WTC11 (cell line): Measurements from ENCODE around the gene AVEN. TPM values are rescaled to one million over a fixed set of nuclear protein-coding genes. Genes with fewer than 3 reads are reported as not detected.

Source experiments
- ATAC-seq: fragments of 200-7000 bp; cut with Tn5 transposase; 2 replicates; pipeline ENCODE4 v1.10.0; 2021; ENCODE audit warnings: mild to moderate bottlenecking, moderate library complexity
- CTCF ChIA-PET: fragments of 300-600 bp; sonication (Branson Sonifier 250); formaldehyde crosslinking; loops from one replicate; lab custom pipeline; 2021; ENCODE audit warnings: antibody characterized with exemption; lab: Charles Lee
- POLR2A ChIA-PET: fragments of 350-600 bp; sonication (Branson Sonifier 250); formaldehyde crosslinking; loops from one replicate; lab custom pipeline; 2021; ENCODE audit warnings: antibody characterized with exemption; lab: Charles Lee
- DNase-seq: peaks from one replicate; pipeline ENCODE4 v3.0.0; 2021; ENCODE audit warnings: low spot score
- H3K27ac Mint-ChIP-seq: 2 replicates; pipeline ENCODE4 v1.8.0; 2021; ENCODE audit warnings: mixed read lengths
- H3K27me3 Mint-ChIP-seq: 2 replicates; pipeline ENCODE4 v1.8.0; 2021; ENCODE audit warnings: low read depth, mild to moderate bottlenecking, moderate library complexity, mixed read lengths
- H3K36me3 Mint-ChIP-seq: 2 replicates; pipeline ENCODE4 v1.8.0; 2021; ENCODE audit warnings: mixed read lengths
- H3K4me1 Mint-ChIP-seq: 2 replicates; pipeline ENCODE4 v1.8.0; 2022; ENCODE audit warnings: mixed read lengths
- H3K4me3 Mint-ChIP-seq: 2 replicates; pipeline ENCODE4 v1.8.0; 2021; ENCODE audit warnings: mild to moderate bottlenecking, moderate library complexity, mixed read lengths
- H3K9me3 Mint-ChIP-seq: 2 replicates; pipeline ENCODE4 v1.8.0; 2021; ENCODE audit warnings: mixed read lengths
- EMX1 ChIP-seq: fragments of 250-450 bp; sonication (Bioruptor Pico); IDR thresholded peaks from 2 replicates; pipeline ENCODE4 v1.8.0; 2021; ENCODE audit warnings: mild to moderate bottlenecking
- GABPB1 ChIP-seq: sonication (generic); formaldehyde crosslinking; IDR thresholded peaks from 2 replicates; pipeline ENCODE4 v1.8.1; 2023; ENCODE audit warnings: mild to moderate bottlenecking, missing genetic modification reagents
- IRF2 ChIP-seq: sonication (generic); formaldehyde crosslinking; IDR thresholded peaks from 2 replicates; pipeline ENCODE4 v1.8.0; 2022; ENCODE audit warnings: low read depth, missing genetic modification reagents, borderline replicate concordance
- KAT7 ChIP-seq: sonication (generic); formaldehyde crosslinking; IDR thresholded peaks from 2 replicates; pipeline ENCODE4 v1.8.1; 2023; ENCODE audit warnings: missing genetic modification reagents, mild to moderate bottlenecking, borderline replicate concordance
- NR1H2 ChIP-seq: sonication (generic); formaldehyde crosslinking; IDR thresholded peaks from 2 replicates; pipeline ENCODE4 v1.9.0; 2021; ENCODE audit warnings: mild to moderate bottlenecking, moderate library complexity, missing genetic modification reagents
- OVOL2 ChIP-seq: fragments of 250-450 bp; sonication (Bioruptor Pico); IDR thresholded peaks from 2 replicates; pipeline ENCODE4 v1.9.0; 2021; ENCODE audit warnings: mild to moderate bottlenecking, borderline replicate concordance
- RELA ChIP-seq: sonication (generic); formaldehyde crosslinking; IDR thresholded peaks from 2 replicates; pipeline ENCODE4 v1.8.1; 2022; ENCODE audit warnings: missing genetic modification reagents, mild to moderate bottlenecking, borderline replicate concordance
- ZNF317 ChIP-seq: sonication (generic); formaldehyde crosslinking; IDR thresholded peaks from 2 replicates; pipeline ENCODE4 v1.8.1; 2023; ENCODE audit warnings: low read depth, mild to moderate bottlenecking, moderate library complexity, missing genetic modification reagents, borderline replicate concordance
- total RNA-seq: library from RNA; stranded (reverse); gene quantifications from 3 replicates; pipeline ENCODE4 v1.2.3, GENCODE V29; 2021
- TF ChIP-seq, protein P1 (sequence below): sonication (generic); formaldehyde crosslinking; IDR thresholded peaks from 2 replicates; pipeline ENCODE4 v1.8.1; 2023; ENCODE audit warnings: mild to moderate bottlenecking, missing genetic modification reagents, borderline replicate concordance
- TF ChIP-seq, protein P2 (sequence below): sonication (generic); formaldehyde crosslinking; IDR thresholded peaks from 2 replicates; pipeline ENCODE4 v1.8.0; 2023; ENCODE audit warnings: mild to moderate bottlenecking, missing genetic modification reagents
- TF ChIP-seq, protein P3 (sequence below): sonication (generic); formaldehyde crosslinking; IDR thresholded peaks from 2 replicates; pipeline ENCODE4 v1.8.0; 2022; ENCODE audit warnings: mild to moderate bottlenecking, missing genetic modification reagents
- TF ChIP-seq, protein P4 (sequence below): sonication (generic); formaldehyde crosslinking; IDR thresholded peaks from 2 replicates; pipeline ENCODE4 v1.8.1; 2022; ENCODE audit warnings: low read depth, mild to moderate bottlenecking, moderate library complexity, missing genetic modification reagents, borderline replicate concordance
- TF ChIP-seq, protein P5 (sequence below): sonication (generic); formaldehyde crosslinking; IDR thresholded peaks from 2 replicates; pipeline ENCODE4 v1.8.0; 2023; ENCODE audit warnings: missing genetic modification reagents

Gene AVEN
- total RNA-seq, 1 experiment from 2014 or later, result 12.4 TPM

DNA sequence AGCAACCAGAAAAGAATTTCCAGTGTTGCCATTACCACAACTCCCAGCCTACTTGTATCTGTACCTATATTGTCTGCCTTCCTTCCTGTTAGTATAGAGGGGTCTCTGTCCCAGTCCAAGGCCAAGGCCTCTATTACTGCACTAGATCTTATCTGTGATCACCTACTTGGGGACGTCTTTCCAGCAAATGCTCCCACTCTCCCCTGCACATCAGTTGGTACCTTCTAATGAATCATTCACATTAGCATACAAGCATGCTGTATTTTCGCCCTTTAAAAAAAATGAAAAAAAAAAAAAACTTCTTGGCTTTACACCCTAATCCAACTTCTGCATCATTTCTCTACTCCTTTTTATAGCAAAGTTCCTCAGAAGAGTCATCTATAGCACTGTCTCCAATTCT, 4.8 kb upstream of the AVEN start (continued):
- TF ChIP-seq, protein P1, sequence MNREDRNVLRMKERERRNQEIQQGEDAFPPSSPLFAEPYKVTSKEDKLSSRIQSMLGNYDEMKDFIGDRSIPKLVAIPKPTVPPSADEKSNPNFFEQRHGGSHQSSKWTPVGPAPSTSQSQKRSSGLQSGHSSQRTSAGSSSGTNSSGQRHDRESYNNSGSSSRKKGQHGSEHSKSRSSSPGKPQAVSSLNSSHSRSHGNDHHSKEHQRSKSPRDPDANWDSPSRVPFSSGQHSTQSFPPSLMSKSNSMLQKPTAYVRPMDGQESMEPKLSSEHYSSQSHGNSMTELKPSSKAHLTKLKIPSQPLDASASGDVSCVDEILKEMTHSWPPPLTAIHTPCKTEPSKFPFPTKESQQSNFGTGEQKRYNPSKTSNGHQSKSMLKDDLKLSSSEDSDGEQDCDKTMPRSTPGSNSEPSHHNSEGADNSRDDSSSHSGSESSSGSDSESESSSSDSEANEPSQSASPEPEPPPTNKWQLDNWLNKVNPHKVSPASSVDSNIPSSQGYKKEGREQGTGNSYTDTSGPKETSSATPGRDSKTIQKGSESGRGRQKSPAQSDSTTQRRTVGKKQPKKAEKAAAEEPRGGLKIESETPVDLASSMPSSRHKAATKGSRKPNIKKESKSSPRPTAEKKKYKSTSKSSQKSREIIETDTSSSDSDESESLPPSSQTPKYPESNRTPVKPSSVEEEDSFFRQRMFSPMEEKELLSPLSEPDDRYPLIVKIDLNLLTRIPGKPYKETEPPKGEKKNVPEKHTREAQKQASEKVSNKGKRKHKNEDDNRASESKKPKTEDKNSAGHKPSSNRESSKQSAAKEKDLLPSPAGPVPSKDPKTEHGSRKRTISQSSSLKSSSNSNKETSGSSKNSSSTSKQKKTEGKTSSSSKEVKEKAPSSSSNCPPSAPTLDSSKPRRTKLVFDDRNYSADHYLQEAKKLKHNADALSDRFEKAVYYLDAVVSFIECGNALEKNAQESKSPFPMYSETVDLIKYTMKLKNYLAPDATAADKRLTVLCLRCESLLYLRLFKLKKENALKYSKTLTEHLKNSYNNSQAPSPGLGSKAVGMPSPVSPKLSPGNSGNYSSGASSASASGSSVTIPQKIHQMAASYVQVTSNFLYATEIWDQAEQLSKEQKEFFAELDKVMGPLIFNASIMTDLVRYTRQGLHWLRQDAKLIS (CRISPR knock-in tag), result no peak
- TF ChIP-seq OVOL2 (CRISPR knock-in tag) (no peak), KAT7 (CRISPR knock-in tag) (no peak), ZNF317 (no peak)
- TF ChIP-seq, protein P2, sequence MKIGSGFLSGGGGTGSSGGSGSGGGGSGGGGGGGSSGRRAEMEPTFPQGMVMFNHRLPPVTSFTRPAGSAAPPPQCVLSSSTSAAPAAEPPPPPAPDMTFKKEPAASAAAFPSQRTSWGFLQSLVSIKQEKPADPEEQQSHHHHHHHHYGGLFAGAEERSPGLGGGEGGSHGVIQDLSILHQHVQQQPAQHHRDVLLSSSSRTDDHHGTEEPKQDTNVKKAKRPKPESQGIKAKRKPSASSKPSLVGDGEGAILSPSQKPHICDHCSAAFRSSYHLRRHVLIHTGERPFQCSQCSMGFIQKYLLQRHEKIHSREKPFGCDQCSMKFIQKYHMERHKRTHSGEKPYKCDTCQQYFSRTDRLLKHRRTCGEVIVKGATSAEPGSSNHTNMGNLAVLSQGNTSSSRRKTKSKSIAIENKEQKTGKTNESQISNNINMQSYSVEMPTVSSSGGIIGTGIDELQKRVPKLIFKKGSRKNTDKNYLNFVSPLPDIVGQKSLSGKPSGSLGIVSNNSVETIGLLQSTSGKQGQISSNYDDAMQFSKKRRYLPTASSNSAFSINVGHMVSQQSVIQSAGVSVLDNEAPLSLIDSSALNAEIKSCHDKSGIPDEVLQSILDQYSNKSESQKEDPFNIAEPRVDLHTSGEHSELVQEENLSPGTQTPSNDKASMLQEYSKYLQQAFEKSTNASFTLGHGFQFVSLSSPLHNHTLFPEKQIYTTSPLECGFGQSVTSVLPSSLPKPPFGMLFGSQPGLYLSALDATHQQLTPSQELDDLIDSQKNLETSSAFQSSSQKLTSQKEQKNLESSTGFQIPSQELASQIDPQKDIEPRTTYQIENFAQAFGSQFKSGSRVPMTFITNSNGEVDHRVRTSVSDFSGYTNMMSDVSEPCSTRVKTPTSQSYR (CRISPR knock-in tag), result no peak
- TF ChIP-seq, all 79 proteins: peak for 0

DNA sequence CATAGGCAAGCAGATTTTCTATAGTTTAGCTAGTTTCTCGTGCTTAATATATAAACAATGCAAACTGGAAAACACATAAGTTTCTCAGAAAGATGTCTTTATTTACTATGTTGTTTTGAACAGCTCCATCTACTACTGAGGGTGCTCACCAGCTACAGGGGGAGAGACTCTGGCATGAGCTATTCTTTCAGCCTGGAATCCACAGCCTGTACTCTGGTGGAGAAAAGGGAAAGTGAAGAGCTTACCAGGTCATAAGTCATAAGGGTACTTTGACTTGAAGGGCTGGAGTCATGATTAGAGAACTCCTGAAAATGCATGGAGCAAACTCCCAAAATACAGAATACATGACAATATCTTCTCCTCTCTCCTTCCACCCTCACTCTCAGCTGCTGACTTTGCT, 4.4 kb upstream of the AVEN start:
- DNase-seq (no peak), ATAC-seq (no peak)
- Mint-ChIP-seq H3K27me3 (peaks cover 34% of the 10 kb centered on the region), H3K4me3 (no peak overlapping the region), H3K4me1 (peaks cover 11% of the 10 kb centered on the region), H3K9me3 (no peaks in the 10 kb centered on the region), H3K36me3 (no peaks in the 10 kb centered on the region), H3K27ac (no peak overlapping the region)
- CTCF ChIA-PET, result no interaction called here
- POLR2A ChIA-PET, result no interaction called here
- TF ChIP-seq, protein P3, sequence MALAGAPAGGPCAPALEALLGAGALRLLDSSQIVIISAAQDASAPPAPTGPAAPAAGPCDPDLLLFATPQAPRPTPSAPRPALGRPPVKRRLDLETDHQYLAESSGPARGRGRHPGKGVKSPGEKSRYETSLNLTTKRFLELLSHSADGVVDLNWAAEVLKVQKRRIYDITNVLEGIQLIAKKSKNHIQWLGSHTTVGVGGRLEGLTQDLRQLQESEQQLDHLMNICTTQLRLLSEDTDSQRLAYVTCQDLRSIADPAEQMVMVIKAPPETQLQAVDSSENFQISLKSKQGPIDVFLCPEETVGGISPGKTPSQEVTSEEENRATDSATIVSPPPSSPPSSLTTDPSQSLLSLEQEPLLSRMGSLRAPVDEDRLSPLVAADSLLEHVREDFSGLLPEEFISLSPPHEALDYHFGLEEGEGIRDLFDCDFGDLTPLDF, result no peak
- TF ChIP-seq EMX1 (CRISPR knock-in tag) (no peak), IRF2 (CRISPR knock-in tag) (no peak), NR1H2 (CRISPR knock-in tag) (no peak), RELA (CRISPR knock-in tag) (no peak), KAT7 (CRISPR knock-in tag) (no peak), GABPB1 (CRISPR knock-in tag) (no peak)
- TF ChIP-seq, protein P1 (CRISPR knock-in tag), result no peak
- TF ChIP-seq, protein P4, sequence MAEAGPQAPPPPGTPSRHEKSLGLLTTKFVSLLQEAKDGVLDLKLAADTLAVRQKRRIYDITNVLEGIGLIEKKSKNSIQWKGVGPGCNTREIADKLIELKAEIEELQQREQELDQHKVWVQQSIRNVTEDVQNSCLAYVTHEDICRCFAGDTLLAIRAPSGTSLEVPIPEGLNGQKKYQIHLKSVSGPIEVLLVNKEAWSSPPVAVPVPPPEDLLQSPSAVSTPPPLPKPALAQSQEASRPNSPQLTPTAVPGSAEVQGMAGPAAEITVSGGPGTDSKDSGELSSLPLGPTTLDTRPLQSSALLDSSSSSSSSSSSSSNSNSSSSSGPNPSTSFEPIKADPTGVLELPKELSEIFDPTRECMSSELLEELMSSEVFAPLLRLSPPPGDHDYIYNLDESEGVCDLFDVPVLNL, result no peak
- TF ChIP-seq, protein P5, sequence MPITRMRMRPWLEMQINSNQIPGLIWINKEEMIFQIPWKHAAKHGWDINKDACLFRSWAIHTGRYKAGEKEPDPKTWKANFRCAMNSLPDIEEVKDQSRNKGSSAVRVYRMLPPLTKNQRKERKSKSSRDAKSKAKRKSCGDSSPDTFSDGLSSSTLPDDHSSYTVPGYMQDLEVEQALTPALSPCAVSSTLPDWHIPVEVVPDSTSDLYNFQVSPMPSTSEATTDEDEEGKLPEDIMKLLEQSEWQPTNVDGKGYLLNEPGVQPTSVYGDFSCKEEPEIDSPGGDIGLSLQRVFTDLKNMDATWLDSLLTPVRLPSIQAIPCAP (CRISPR knock-in tag), result no peak
